ENCODE measurements around the gene CCR1.
"Not testable (repeated sequence)": the region's sequence is repeated elsewhere in the genome, so short reads cannot be mapped to it uniquely, and the experiment has no call there.

CCR1 gene

GRCh38 chr3:46212101-46212500 is 4.0 kb upstream of the CCR1 start:
- DNase-seq (ENCODE audit: low read depth) = no peak

- no peak for DNase-seq (ENCODE audit: low read depth)
Measured at GRCh38 chr3:46209746-46210470, 1.8 kb upstream of the CCR1 start.

GRCh38 chr3:46209053-46209452 is 940 bp upstream of the CCR1 start:
- no peak for DNase-seq (ENCODE audit: low read depth)

GRCh38 chr3:46207514-46207913 is 599 bp downstream of the CCR1 start:
- not testable (repeated sequence) for DNase-seq (ENCODE audit: low read depth)

- no peak for DNase-seq (ENCODE audit: low read depth)
Measured at GRCh38 chr3:46206282-46207015, 1.7 kb downstream of the CCR1 start.

GRCh38 chr3:46205286-46205960 is 2.7 kb downstream of the CCR1 start:
- no peak for DNase-seq (ENCODE audit: low read depth)

GRCh38 chr3:46203681-46204080 is 4.4 kb downstream of the CCR1 start:
- DNase-seq (ENCODE audit: low read depth) = no peak

- no peak for DNase-seq (ENCODE audit: low read depth)
Measured at GRCh38 chr3:46202535-46202934, 5.6 kb downstream of the CCR1 start.

- no peak for DNase-seq (ENCODE audit: low read depth)
Measured at GRCh38 chr3:46200790-46201189, 7.3 kb downstream of the CCR1 start.

- no peak for DNase-seq (ENCODE audit: low read depth)
Measured at GRCh38 chr3:46200211-46200610, 7.9 kb downstream of the CCR1 start.

- DNase-seq (ENCODE audit: low read depth) = no peak
Measured at GRCh38 chr3:46196261-46196957, 11.7 kb downstream of the CCR1 start.

- no peak for DNase-seq (ENCODE audit: low read depth)
Measured at GRCh38 chr3:46194868-46195553, 13.1 kb downstream of the CCR1 start.

GRCh38 chr3:46193436-46193835 is 14.7 kb downstream of the CCR1 start:
- no peak for DNase-seq (ENCODE audit: low read depth)

GRCh38 chr3:46192939-46193338 is 15.2 kb downstream of the CCR1 start:
- DNase-seq (ENCODE audit: low read depth) = no peak

- DNase-seq (ENCODE audit: low read depth) = no peak
Measured at GRCh38 chr3:46191730-46192129, 16.4 kb downstream of the CCR1 start.

GRCh38 chr3:46188708-46189107 is 19.4 kb downstream of the CCR1 start:
- no peak for DNase-seq (ENCODE audit: low read depth)

GRCh38 chr3:46187876-46188275 is 20.2 kb downstream of the CCR1 start:
- DNase-seq (ENCODE audit: low read depth) = no peak

- DNase-seq (ENCODE audit: low read depth) = no peak
Measured at GRCh38 chr3:46187341-46187700, 20.8 kb downstream of the CCR1 start.

- no peak for DNase-seq (ENCODE audit: low read depth)
Measured at GRCh38 chr3:46186471-46187340, 21.4 kb downstream of the CCR1 start.

GRCh38 chr3:46184469-46184868 is 23.6 kb downstream of the CCR1 start:
- no peak for DNase-seq (ENCODE audit: low read depth)

GRCh38 chr3:46183330-46183729 is 24.8 kb downstream of the CCR1 start:
- DNase-seq (ENCODE audit: low read depth) = no peak

Measured in stimulated activated CD8-positive, alpha-beta memory T cell treated with anti-CD3 and anti-CD28 coated beads, Interleukin-12 subunit alpha, Interleukin-12 subunit beta, amount 100 ng/mL, for 1 hour (primary cell).